SU-DHL-6 (cell line): ENCODE results near the gene PRMT9.

Experiments
- H2AFZ ChIP-seq: fragments of 200-600 bp; sonication (generic); 2 replicates; pipeline ENCODE4 v1.6.1; 2014; ENCODE audit warnings: low read depth, mild to moderate bottlenecking, moderate library complexity, mixed read lengths, antibody characterized with exemption, low read length; ENCODE audit not compliant: severe bottlenecking
- H3F3A ChIP-seq: fragments of 200-600 bp; shearing (Covaris generic); 2 replicates; pipeline ENCODE4 v1.6.0; 2016; ENCODE audit warnings: antibody characterized with exemption, mild to moderate bottlenecking; ENCODE audit not compliant: insufficient read depth
- H3K27ac ChIP-seq: fragments of 200-600 bp; sonication (generic); 2 replicates; pipeline ENCODE4 v1.5.1; 2016; ENCODE audit warnings: low read depth, mild to moderate bottlenecking, low read length, moderate library complexity, mixed read lengths
- H3K27me3 ChIP-seq: fragments of 200-600 bp; sonication (generic), shearing (Covaris generic); 2 replicates; pipeline ENCODE4 v1.6.0; 2014; ENCODE audit warnings: mild to moderate bottlenecking, low read length
- H3K36me3 ChIP-seq: fragments of 200-600 bp; sonication (generic); 2 replicates; pipeline ENCODE4 v1.6.1; 2014; ENCODE audit warnings: mild to moderate bottlenecking, low read length, mixed read lengths
- H3K4me2 ChIP-seq: fragments of 300-600, 200-600 bp; shearing (Covaris generic), sonication (generic); 2 replicates; pipeline ENCODE4 v1.6.0; 2014; ENCODE audit warnings: low read length, low read depth, mild to moderate bottlenecking; ENCODE audit not compliant: poor library complexity, severe bottlenecking
- H3K4me3 ChIP-seq: fragments of 200-600 bp; sonication (generic); 2 replicates; pipeline ENCODE4 v1.5.1; 2014; ENCODE audit warnings: antibody characterized with exemption, low read length, mild to moderate bottlenecking, mixed read lengths; ENCODE audit not compliant: insufficient read depth, poor library complexity, severe bottlenecking
- H3K79me2 ChIP-seq: fragments of 200-600 bp; sonication (generic); 2 replicates; pipeline ENCODE4 v1.6.1; 2014; ENCODE audit warnings: mild to moderate bottlenecking, low read length, moderate library complexity; ENCODE audit not compliant: insufficient read depth
- H3K9ac ChIP-seq: fragments of 200-600 bp; sonication (generic); 2 replicates; pipeline ENCODE4 v1.7.0; 2014; ENCODE audit warnings: mild to moderate bottlenecking, low read length
- H3K9me2 ChIP-seq: fragments of 200-600 bp; sonication (generic); replicated peaks from 2 replicates; pipeline ENCODE4 v1.6.1; 2014; ENCODE audit warnings: low read length; ENCODE audit not compliant: insufficient read depth
- H3K9me3 ChIP-seq: fragments of 200-600 bp; sonication (generic); 2 replicates; pipeline ENCODE4 v1.6.1; 2014; ENCODE audit warnings: low read length, mixed read lengths; ENCODE audit not compliant: insufficient read depth
- H4K20me1 ChIP-seq: fragments of 200-600 bp; sonication (generic); 2 replicates; pipeline ENCODE4 v1.6.1; 2014; ENCODE audit warnings: low read depth, mild to moderate bottlenecking, antibody characterized with exemption, low read length, moderate library complexity, mixed read lengths
- EZH2phosphoT487 ChIP-seq: fragments of 200-600 bp; sonication (generic), shearing (Covaris generic); conservative IDR thresholded peaks from 2 replicates; pipeline ENCODE4 v1.6.1; 2018; ENCODE audit warnings: mild to moderate bottlenecking, antibody characterized with exemption, low read length, moderate library complexity, mixed read lengths
- TF ChIP-seq, protein P1 (sequence below): fragments of 200-600 bp; sonication (generic); IDR thresholded peaks from one replicate; pipeline ENCODE4 v1.5.1; 2017; ENCODE audit warnings: antibody characterized with exemption, mild to moderate bottlenecking, low read length, moderate library complexity; ENCODE audit not compliant: insufficient read depth, poor library complexity, severe bottlenecking

Gene PRMT9

DNA sequence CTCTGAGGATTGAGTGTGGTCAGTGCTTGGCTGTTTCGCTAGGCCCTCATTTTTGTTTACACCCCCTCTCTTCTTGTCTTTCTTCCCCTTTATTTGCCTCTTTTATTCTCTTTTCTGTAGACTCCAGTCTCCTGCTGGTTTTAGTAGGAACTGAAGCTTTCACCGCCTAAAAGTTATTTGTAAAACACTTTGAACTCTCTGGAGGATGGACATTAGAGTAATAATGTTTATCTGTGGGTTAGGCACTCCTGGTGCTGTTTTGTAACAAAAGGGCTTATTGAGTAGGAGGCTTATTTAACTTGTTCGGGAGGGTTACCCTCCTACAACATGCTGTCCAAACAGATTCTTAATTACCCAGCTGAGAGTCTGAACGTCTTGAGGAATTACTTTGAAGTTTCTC lies 46.4 kb upstream of the PRMT9 start:
- Histone ChIP-seq H3K9me2 (no peaks in the 10 kb centered on the region), H3K4me2 (no peak overlapping the region), H3K27me3 (no peaks in the 10 kb centered on the region), H3K36me3 (no peaks in the 10 kb centered on the region), H3K27ac (no peak overlapping the region), H3F3A (no peaks in the 10 kb centered on the region), H3K9me3 (no peaks in the 10 kb centered on the region), H4K20me1 (no peaks in the 10 kb centered on the region), H3K79me2 (no peaks in the 10 kb centered on the region), H2AFZ (no peak overlapping the region), H3K9ac (no peak overlapping the region), H3K4me3 (no peak overlapping the region)
- no peak for TF ChIP-seq EZH2phosphoT487
- TF ChIP-seq, protein P1, sequence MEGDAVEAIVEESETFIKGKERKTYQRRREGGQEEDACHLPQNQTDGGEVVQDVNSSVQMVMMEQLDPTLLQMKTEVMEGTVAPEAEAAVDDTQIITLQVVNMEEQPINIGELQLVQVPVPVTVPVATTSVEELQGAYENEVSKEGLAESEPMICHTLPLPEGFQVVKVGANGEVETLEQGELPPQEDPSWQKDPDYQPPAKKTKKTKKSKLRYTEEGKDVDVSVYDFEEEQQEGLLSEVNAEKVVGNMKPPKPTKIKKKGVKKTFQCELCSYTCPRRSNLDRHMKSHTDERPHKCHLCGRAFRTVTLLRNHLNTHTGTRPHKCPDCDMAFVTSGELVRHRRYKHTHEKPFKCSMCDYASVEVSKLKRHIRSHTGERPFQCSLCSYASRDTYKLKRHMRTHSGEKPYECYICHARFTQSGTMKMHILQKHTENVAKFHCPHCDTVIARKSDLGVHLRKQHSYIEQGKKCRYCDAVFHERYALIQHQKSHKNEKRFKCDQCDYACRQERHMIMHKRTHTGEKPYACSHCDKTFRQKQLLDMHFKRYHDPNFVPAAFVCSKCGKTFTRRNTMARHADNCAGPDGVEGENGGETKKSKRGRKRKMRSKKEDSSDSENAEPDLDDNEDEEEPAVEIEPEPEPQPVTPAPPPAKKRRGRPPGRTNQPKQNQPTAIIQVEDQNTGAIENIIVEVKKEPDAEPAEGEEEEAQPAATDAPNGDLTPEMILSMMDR: no peak

DNA sequence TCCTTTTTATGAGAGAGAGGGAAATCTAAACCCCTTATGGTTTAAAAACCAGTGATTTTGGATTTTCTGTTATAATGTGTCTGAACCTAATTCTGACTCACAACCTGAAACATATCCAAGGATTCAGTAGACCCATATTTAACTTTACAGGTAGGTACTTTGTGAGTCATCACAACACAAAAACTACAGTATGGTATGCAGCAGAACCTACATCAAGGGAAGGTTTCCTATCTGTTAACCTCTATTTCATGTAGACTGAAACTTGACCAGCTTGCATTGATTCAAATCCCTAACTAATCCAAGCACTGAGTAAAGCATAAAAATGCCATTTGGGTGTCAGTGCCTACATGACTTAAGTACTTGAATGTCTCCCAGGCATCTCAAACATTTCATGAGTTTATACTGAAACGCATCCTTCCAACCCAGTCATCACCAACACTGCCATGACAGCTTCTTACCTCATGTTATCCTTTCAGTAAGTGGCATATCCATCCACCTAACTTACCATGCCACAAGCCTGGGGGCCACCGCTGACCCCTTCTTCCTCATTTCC lies 43.6 kb upstream of the PRMT9 start:
- H3K9me2 ChIP-seq: no peaks in the 10 kb centered on the region
- TF ChIP-seq, protein P1: no peak
- TF ChIP-seq EZH2phosphoT487: no peak
- H3K27me3 ChIP-seq: no peaks in the 10 kb centered on the region

DNA sequence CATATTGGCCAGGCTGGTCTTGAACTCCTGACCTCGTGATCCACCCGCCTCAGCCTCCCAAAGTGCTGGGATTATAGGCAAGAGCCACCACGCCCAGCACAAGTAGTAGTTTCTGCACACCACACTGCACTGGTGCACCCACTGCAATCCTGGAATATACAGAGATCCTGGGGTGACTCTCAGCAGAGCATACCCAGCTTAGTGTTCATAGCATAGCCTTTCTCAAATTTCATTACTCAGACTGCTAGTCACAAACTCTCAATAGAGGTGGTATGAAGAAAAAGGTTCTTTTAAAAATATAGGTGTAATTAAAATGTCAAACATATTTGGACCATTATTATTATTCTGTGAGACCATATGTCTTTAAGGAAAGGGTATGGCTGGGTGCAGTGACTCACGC lies 41.7 kb upstream of the PRMT9 start:
- no peaks in the 10 kb centered on the region for H3K9me2 ChIP-seq
- no peak overlapping the region for H3K4me3 ChIP-seq
- no peak overlapping the region for H3K4me2 ChIP-seq
- no peaks in the 10 kb centered on the region for H3K27me3 ChIP-seq
- no peaks in the 10 kb centered on the region for H4K20me1 ChIP-seq
- no peaks in the 10 kb centered on the region for H3F3A ChIP-seq
- TF ChIP-seq EZH2phosphoT487: no peak
- TF ChIP-seq, protein P1: no peak
- H2AFZ ChIP-seq: no peak overlapping the region
- H3K79me2 ChIP-seq: no peaks in the 10 kb centered on the region
- H3K9ac ChIP-seq: no peak overlapping the region
- no peaks in the 10 kb centered on the region for H3K36me3 ChIP-seq
- no peak overlapping the region for H3K27ac ChIP-seq
- H3K9me3 ChIP-seq: no peaks in the 10 kb centered on the region

More for the DNA sequence above, 43.6 kb upstream of the PRMT9 start:
- H3K4me2 ChIP-seq: no peak overlapping the region
- H3K79me2 ChIP-seq: no peaks in the 10 kb centered on the region
- no peaks in the 10 kb centered on the region for H4K20me1 ChIP-seq
- no peak overlapping the region for H2AFZ ChIP-seq
- no peak overlapping the region for H3K4me3 ChIP-seq
- H3K27ac ChIP-seq: no peak overlapping the region
- no peaks in the 10 kb centered on the region for H3F3A ChIP-seq
- H3K36me3 ChIP-seq: no peaks in the 10 kb centered on the region
- H3K9me3 ChIP-seq: no peaks in the 10 kb centered on the region
- H3K9ac ChIP-seq: no peak overlapping the region
